Pericardium fibroblast (primary cell): ENCODE data around the gene ABHD12B. TPM values are rescaled to one million over a fixed set of nuclear protein-coding genes. Genes with fewer than 3 reads are reported as not detected.

Experiments
- total RNA-seq: library from RNA; depleted of rRNA; stranded (reverse); fragments of >200 nt; gene quantifications from 2 replicates; pipeline ENCODE4 v1.2.3, GENCODE V29; 2015

The ABHD12B gene
- 0.12 TPM in 1 of 2 replicates, not detected in the other for total RNA-seq

GRCh38 chr14:50871914-50872732 is at the start of gene ABHD12B:
Gene ABHD12B (plus strand): TSS chr14:50872053. CDS start chr14:50872175, 122 bp downstream.

GRCh38 chr14:50830932-50831725 is 40.7 kb upstream of the ABHD12B start, which contains the start of gene NIN:
Gene NIN (minus strand): TSS chr14:50831162. CDS start chr14:50822056, 9,106 bp downstream.

GRCh38 chr14:50943943-50944646 is 72.2 kb downstream of the ABHD12B start, which contains the start of gene PYGL:
Gene PYGL (minus strand): TSS chr14:50944483. CDS start chr14:50944403, 80 bp downstream.

Other genes with a start within 250 kb of the ABHD12B start
- 11.9 and 18.9 TPM in 2 replicates for gene SAV1, start 203.7 kb upstream of the ABHD12B start, total RNA-seq
- gene NIN, start 40.9 kb upstream of the ABHD12B start, total RNA-seq: 13.3 and 34.0 TPM in 2 replicates
- gene PYGL, start 72.4 kb downstream of the ABHD12B start, total RNA-seq: 57.3 and 64.6 TPM in 2 replicates
- gene TRIM9, start 223.1 kb downstream of the ABHD12B start, total RNA-seq: 0.09 and 0.47 TPM in 2 replicates